ENCODE data around the gene PAWR. TPM values are rescaled to one million over a fixed set of nuclear protein-coding genes. Genes with fewer than 3 reads are reported as not detected.

PAWR gene
- total RNA-seq, 4 donors from 2014 or later = 45.1 to 92.1 (median 59.5) TPM

GRCh38 chr12:79563021-79563740, 127.6 kb downstream of the PAWR start:
- no peaks in the 10 kb centered on the region for H3K27me3 ChIP-seq
- H3K27ac ChIP-seq = no peak overlapping the region
- peaks cover 0 to 9% (median 0%) of the 10 kb centered on the region in 3 donors for H3K9me3 ChIP-seq
- 62 to 77% methylated on average over 3 of the region's 3 CpGs for WGBS, 2 donors (ENCODE audit: low coverage in 1 of 2)
- H3K4me1 ChIP-seq = peaks cover 0 to 20% (median 3%) of the 10 kb centered on the region in 3 donors
- H3K36me3 ChIP-seq = peaks cover 0 to 34% of the 10 kb centered on the region in 2 donors
- no peak overlapping the region for H3K4me3 ChIP-seq
- TF ChIP-seq POLR2AphosphoS5 (IDR thresholded peaks at IDR 0.05) = no peak
- no peak for TF ChIP-seq POLR2A (IDR thresholded peaks at IDR 0.05)
- TF ChIP-seq, protein P1, sequence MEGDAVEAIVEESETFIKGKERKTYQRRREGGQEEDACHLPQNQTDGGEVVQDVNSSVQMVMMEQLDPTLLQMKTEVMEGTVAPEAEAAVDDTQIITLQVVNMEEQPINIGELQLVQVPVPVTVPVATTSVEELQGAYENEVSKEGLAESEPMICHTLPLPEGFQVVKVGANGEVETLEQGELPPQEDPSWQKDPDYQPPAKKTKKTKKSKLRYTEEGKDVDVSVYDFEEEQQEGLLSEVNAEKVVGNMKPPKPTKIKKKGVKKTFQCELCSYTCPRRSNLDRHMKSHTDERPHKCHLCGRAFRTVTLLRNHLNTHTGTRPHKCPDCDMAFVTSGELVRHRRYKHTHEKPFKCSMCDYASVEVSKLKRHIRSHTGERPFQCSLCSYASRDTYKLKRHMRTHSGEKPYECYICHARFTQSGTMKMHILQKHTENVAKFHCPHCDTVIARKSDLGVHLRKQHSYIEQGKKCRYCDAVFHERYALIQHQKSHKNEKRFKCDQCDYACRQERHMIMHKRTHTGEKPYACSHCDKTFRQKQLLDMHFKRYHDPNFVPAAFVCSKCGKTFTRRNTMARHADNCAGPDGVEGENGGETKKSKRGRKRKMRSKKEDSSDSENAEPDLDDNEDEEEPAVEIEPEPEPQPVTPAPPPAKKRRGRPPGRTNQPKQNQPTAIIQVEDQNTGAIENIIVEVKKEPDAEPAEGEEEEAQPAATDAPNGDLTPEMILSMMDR (IDR thresholded peaks at IDR 0.05) = no peak
- no peak for TF ChIP-seq EP300 (IDR thresholded peaks at IDR 0.05)
- no peak for ATAC-seq

DNA sequence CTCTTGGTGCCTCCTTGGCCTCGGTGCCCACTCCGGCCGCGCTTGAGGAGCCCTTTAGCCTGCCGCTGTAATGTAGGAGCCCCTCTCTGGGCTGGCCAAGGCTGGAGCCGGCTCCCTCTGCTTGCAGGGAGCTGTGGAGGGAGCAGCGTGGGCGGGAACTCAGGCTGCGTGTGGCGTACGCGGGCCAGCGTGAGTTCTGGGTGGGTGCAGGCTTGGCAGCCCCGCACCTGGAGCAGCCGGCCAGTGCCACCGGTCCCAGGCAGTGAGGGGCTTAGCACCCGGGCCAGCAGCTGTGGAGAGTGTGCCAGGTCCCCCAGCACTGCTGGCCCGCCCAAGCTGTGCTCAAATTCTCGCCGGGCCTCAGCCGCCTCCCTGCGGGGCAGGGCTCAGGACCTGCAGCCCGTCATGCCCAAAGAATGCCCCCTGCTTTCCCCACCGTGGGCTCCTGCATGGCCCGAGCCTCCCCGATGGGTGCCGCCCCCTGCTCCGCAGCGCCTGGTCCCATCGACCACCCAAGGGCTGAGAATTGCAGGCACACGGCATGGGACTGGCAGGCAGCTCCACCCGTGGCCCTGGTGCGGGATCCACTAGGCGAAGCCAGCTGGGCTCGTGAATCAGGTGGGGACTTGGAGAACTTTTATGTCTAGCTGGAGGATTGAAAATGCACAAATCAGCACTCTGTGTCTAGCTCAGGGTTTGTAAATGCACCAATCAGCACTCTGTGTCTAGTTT, 129.2 kb downstream of the PAWR start:
- 98% methylated on average over 5 of the region's 35 CpGs; no CpG with 5 or more reads in 1 of the 2 donors for WGBS, 2 donors (ENCODE audit: low coverage in 1 of 2)
- Histone ChIP-seq H3K4me3 (no peak overlapping the region), H3K36me3 (peaks cover 0 to 34% of the 10 kb centered on the region in 2 donors), H3K4me1 (peaks cover 0 to 36% (median 3%) of the 10 kb centered on the region in 3 donors), H3K27ac (no peak overlapping the region), H3K9me3 (peaks cover 0 to 9% (median 0%) of the 10 kb centered on the region in 3 donors), H3K27me3 (no peaks in the 10 kb centered on the region)
- ATAC-seq = no peak
- TF ChIP-seq, protein P1 (IDR thresholded peaks at IDR 0.05) = no peak
- no peak for TF ChIP-seq POLR2A (IDR thresholded peaks at IDR 0.05)
- no peak for TF ChIP-seq POLR2AphosphoS5 (IDR thresholded peaks at IDR 0.05)
- no peak for TF ChIP-seq EP300 (IDR thresholded peaks at IDR 0.05)

- WGBS, 2 donors (ENCODE audit: low coverage in 1 of 2) = 81 to 88% methylated on average over 4 to 6 of the region's 6 CpGs
- Histone ChIP-seq H3K4me1 (peaks cover 0 to 42% (median 3%) of the 10 kb centered on the region in 3 donors), H3K36me3 (peaks cover 0 to 28% of the 10 kb centered on the region in 2 donors), H3K27ac (no peak overlapping the region), H3K27me3 (no peaks in the 10 kb centered on the region), H3K4me3 (no peak overlapping the region), H3K9me3 (peaks cover 0 to 9% (median 0%) of the 10 kb centered on the region in 3 donors)
- TF ChIP-seq, protein P1 (IDR thresholded peaks at IDR 0.05) = no peak
- TF ChIP-seq POLR2A (IDR thresholded peaks at IDR 0.05) (no peak), POLR2AphosphoS5 (IDR thresholded peaks at IDR 0.05) (no peak), EP300 (IDR thresholded peaks at IDR 0.05) (no peak)
- no peak for ATAC-seq
Observed at GRCh38 chr12:79560225-79560889, 130.4 kb downstream of the PAWR start.

DNA sequence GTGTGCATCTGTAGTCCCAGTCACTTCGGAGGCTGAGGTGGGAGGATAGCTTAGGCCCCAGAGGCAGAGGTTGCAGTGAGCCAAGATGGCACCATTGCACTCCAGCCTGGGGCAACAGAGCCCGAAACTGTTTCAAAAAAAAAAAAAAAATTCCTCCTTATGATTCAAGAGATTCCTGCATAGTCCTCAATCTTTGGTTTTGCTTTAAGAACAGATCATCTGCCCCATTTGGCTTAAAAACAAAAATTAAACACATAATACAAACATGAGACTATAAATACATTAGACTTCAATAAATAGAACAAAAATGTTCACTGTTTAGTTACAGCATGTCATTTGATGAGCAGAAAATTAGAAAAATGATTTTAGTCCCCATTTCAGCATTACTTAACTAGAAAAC, 131.2 kb downstream of the PAWR start:
- no peak overlapping the region for H3K27ac ChIP-seq

More for the DNA sequence above, 131.2 kb downstream of the PAWR start:
- Histone ChIP-seq H3K4me1 (peaks cover 0 to 42% (median 3%) of the 10 kb centered on the region in 3 donors), H3K27me3 (no peaks in the 10 kb centered on the region), H3K4me3 (no peak overlapping the region), H3K9me3 (peaks cover 0 to 9% (median 0%) of the 10 kb centered on the region in 3 donors), H3K36me3 (peaks cover 0 to 21% of the 10 kb centered on the region in 2 donors)
- no peak for ATAC-seq
- WGBS, 2 donors (ENCODE audit: low coverage in 1 of 2) = 96% methylated on average over 2 of the region's 2 CpGs; no CpG with 5 or more reads in 1 of the 2 donors
- TF ChIP-seq POLR2A (IDR thresholded peaks at IDR 0.05) = no peak
- TF ChIP-seq POLR2AphosphoS5 (IDR thresholded peaks at IDR 0.05) = no peak
- TF ChIP-seq, protein P1 (IDR thresholded peaks at IDR 0.05) = no peak
- TF ChIP-seq EP300 (IDR thresholded peaks at IDR 0.05) = no peak
